Keratinocyte (primary cell): ENCODE results near the gene PEMT.

Source experiments
- CTCF ChIP-seq, 3 experiments: IDR thresholded peaks in 1 of 3; conservative IDR thresholded peaks in 1 of 3; optimal IDR thresholded peaks in 1 of 3; 2 replicates in 2 of 3; 3 replicates in 1 of 3; pipeline versions ENCODE3 to v1.5.1; 2011; ENCODE audit warnings: low read length in 3 of 3, mild to moderate bottlenecking in 3 of 3, moderate library complexity in 2 of 3, control low read depth in 1 of 3, inconsistent platforms in 1 of 3; ENCODE audit not compliant: insufficient read depth in 2 of 3; ENCODE audit errors: extremely low read depth in 1 of 3
- EZH2 ChIP-seq: IDR thresholded peaks from one replicate; pipeline ENCODE4 v1.6.1; 2012; ENCODE audit warnings: inconsistent platforms, mild to moderate bottlenecking, low read length, moderate library complexity

GRCh38 chr17:17568772-17569195, 22.7 kb downstream of the PEMT start:
- TF ChIP-seq CTCF (optimal IDR thresholded peaks at IDR 0.05 in 1 of 3, IDR thresholded peaks at IDR 0.05 in 1 of 3, conservative IDR thresholded peaks at IDR 0.05 in 1 of 3; ENCODE audit: extremely low read depth in 1 of 3, insufficient read depth in 2 of 3, low read length in 3 of 3): peak; percentile 84 to 97 (median 97)
- TF ChIP-seq EZH2: no peak
